Ovary (tissue), 9 donors: ENCODE data around the gene ADAMTS2. TPM values are rescaled to one million over a fixed set of nuclear protein-coding genes. Genes with fewer than 3 reads are reported as not detected.
A peak's percentile ranks its signal among the peaks of the same experiment; 100 is the strongest.

Experiments
- DNase-seq, 5 donors: peaks; one replicate each; pipeline ENCODE4 v3.0.0-alpha.2; 2019 to 2020
- H3K27ac ChIP-seq, 2 donors: fragments of 200-600 bp; one replicate each; pipeline versions ENCODE4 v1.5.1 to v1.8.0; 2019 to 2022
- H3K27me3 ChIP-seq: fragments of 200-600 bp; one replicate; pipeline ENCODE4 v1.8.0; 2022
- H3K36me3 ChIP-seq: fragments of 200-600 bp; sonication (generic); one replicate; pipeline ENCODE4 v1.5.1; 2019
- H3K4me1 ChIP-seq: one replicate; pipeline ENCODE4 v1.8.1; 2013; ENCODE audit warnings: mild to moderate bottlenecking, moderate library complexity; ENCODE audit not compliant: insufficient read depth
- H3K4me3 ChIP-seq: fragments of 200-600 bp; sonication (generic); one replicate; pipeline ENCODE4 v1.5.1; 2017
- H3K9me3 ChIP-seq, 2 donors: fragments of 200-600 bp in 1 of 2; sonication (generic) in 1 of 2; one replicate each; pipeline versions ENCODE4 v1.5.1 to v1.8.1; 2013 to 2019; ENCODE audit warnings: mild to moderate bottlenecking in 1 of 2, moderate library complexity in 1 of 2
- CTCF ChIP-seq, 3 donors: fragments of 450-650 bp in 2 of 3; fragments of 200-600 bp in 1 of 3; IDR thresholded peaks; one replicate each; pipeline versions ENCODE4 v1.5.1 to v1.8.0; 2016 to 2022; ENCODE audit warnings: antibody characterized with exemption in 3 of 3, mild to moderate bottlenecking in 1 of 3
- EP300 ChIP-seq: sonication (generic); formaldehyde crosslinking; IDR thresholded peaks from one replicate; pipeline ENCODE4 v1.6.1; 2017; ENCODE audit warnings: antibody characterized with exemption
- POLR2A ChIP-seq: fragments of 450-650 bp; IDR thresholded peaks from one replicate; pipeline ENCODE4 v1.6.1; 2017; ENCODE audit warnings: antibody characterized with exemption, mild to moderate bottlenecking, moderate library complexity
- WGBS, 3 donors: extraction: QIAGEN DNeasy Blood & Tissue Kit in 1 of 3; methylation state at CpG; one replicate each; pipeline versions ENCODE4 v1.1.5 to v1.1.7; 2013 to 2017; 5-methylcytosine and 5-hydroxymethylcytosine counted together
- intact Hi-C, 4 donors: fragments of 100-400 bp; cut with DNase I; formaldehyde crosslinking; loops; one replicate each; pipeline versions ENCODE4 v1.11.0 to v1.15.1; 2022 to 2023
- polyA plus RNA-seq, 2 donors: library from polyadenylated mRNA; stranded (reverse); fragments of 200-250 nt in 1 of 2; fragments of 350-450 nt in 1 of 2; fragmentation: Illumina TruSeq in 1 of 2; extraction: RNeasy Lipid Tissue Mini Kit (QIAGEN cat#74804) in 1 of 2; gene quantifications; one replicate each; pipeline ENCODE4 v1.2.3, GENCODE V29; 2013 to 2014
- total RNA-seq, 7 donors: library from RNA; depleted of rRNA in 2 of 7; stranded (reverse); fragments of >200 nt in 2 of 7; fragmentation: NEBNext Ultra II Directional in 3 of 7; extraction: Animal tissue kit (Norgen Biotek cat#: 25700) in 3 of 7; gene quantifications; one replicate each; pipeline versions ENCODE4 v1.1.0 to v1.2.4, GENCODE V29; 2016 to 2023
- donor health status: DM: no; HTN: no; CAD: no; lungs with moderate emphysema.
- donor health status: DM: no; HTN: no; CAD: no.
- donor health status: Bipolar disorder and iron deficiency.
- donor health status: DM: yes; HTN: yes; CAD: no.
- donor health status: DM: no; HTN: no; CAD: no.
- donor health status: DM: yes; HTN: yes; CAD: no.

The ADAMTS2 gene
- total and polyA plus RNA-seq, 9 donors: 7.9 to 31.8 (median 11.5) TPM

- WGBS, 3 donors: 94 to 96% (median 96%) methylated on average over 19 of the region's 19 CpGs
- no peak overlapping the region for H3K27ac ChIP-seq
- H3K36me3 ChIP-seq: no peaks in the 10 kb centered on the region
- intact Hi-C loops: no loop called here
- H3K9me3 ChIP-seq: no peaks in the 10 kb centered on the region
- no peaks in the 10 kb centered on the region for H3K27me3 ChIP-seq
- H3K4me3 ChIP-seq: no peak overlapping the region
- H3K4me1 ChIP-seq: peaks cover 13% of the 10 kb centered on the region
- TF ChIP-seq POLR2A (no peak), EP300 (no peak), CTCF (IDR thresholded peaks at IDR 0.05) (no peak)
- DNase-seq: peak in 3 of 5 donors; percentile 7 to 19 (median 13)
Observed at GRCh38 chr5:179225387-179225786, 119.9 kb downstream of the ADAMTS2 start.

- H3K27me3 ChIP-seq: no peaks in the 10 kb centered on the region
- no peaks in the 10 kb centered on the region for H3K9me3 ChIP-seq
- intact Hi-C loops: no loop called here
- no peak for TF ChIP-seq CTCF (IDR thresholded peaks at IDR 0.05)
- no peak for TF ChIP-seq EP300
- TF ChIP-seq POLR2A: no peak
- H3K27ac ChIP-seq: no peak overlapping the region
- 96 to 99% (median 96%) methylated on average over 10 of the region's 10 CpGs for WGBS, 3 donors
- peak in 2 of 5 donors; percentile 9 to 10 for DNase-seq
- peaks cover 13% of the 10 kb centered on the region for H3K4me1 ChIP-seq
- H3K4me3 ChIP-seq: no peak overlapping the region
- H3K36me3 ChIP-seq: no peaks in the 10 kb centered on the region
Observed at GRCh38 chr5:179224741-179225140, 120.5 kb downstream of the ADAMTS2 start.

- Histone ChIP-seq H3K27me3 (no peaks in the 10 kb centered on the region), H3K9me3 (no peaks in the 10 kb centered on the region), H3K4me1 (peaks cover 13% of the 10 kb centered on the region), H3K36me3 (no peaks in the 10 kb centered on the region), H3K27ac (no peak overlapping the region), H3K4me3 (no peak overlapping the region)
- TF ChIP-seq CTCF (IDR thresholded peaks at IDR 0.05) (no peak), POLR2A (no peak), EP300 (no peak)
- DNase-seq: peak in 2 of 5 donors; percentile 8 to 19
- WGBS, 3 donors: 93 to 98% (median 97%) methylated on average over 25 of the region's 25 CpGs
- intact Hi-C loops: no loop called here
Observed at GRCh38 chr5:179223961-179224360, 121.3 kb downstream of the ADAMTS2 start.

GRCh38 chr5:179223528-179223927 is 121.7 kb downstream of the ADAMTS2 start:
- Histone ChIP-seq H3K36me3 (no peaks in the 10 kb centered on the region), H3K27ac (no peak overlapping the region), H3K4me3 (no peak overlapping the region), H3K4me1 (peaks cover 13% of the 10 kb centered on the region), H3K27me3 (no peaks in the 10 kb centered on the region), H3K9me3 (no peaks in the 10 kb centered on the region)
- no peak for DNase-seq
- intact Hi-C loops: no loop called here
- 78 to 84% (median 79%) methylated on average over 14 of the region's 14 CpGs for WGBS, 3 donors
- TF ChIP-seq EP300 (no peak), CTCF (IDR thresholded peaks at IDR 0.05) (no peak), POLR2A (no peak)
